Activated gamma-delta T cell (primary cell): ENCODE results near the gene ADCY3.

Experiments used
- DNase-seq: peaks from one replicate; lab custom pipeline; 2025; lab: John Stamatoyannopoulos, UW

ADCY3 gene

GRCh38 chr2:24874035-24874434 is 46.0 kb downstream of the ADCY3 start:
- no peak for DNase-seq

- no peak for DNase-seq
Observed at GRCh38 chr2:24873619-24874018, 46.4 kb downstream of the ADCY3 start.

GRCh38 chr2:24872344-24873115 is 47.5 kb downstream of the ADCY3 start:
- DNase-seq = no peak

- no peak for DNase-seq
Observed at GRCh38 chr2:24871852-24872333, 48.1 kb downstream of the ADCY3 start.

GRCh38 chr2:24870891-24871705 is 48.9 kb downstream of the ADCY3 start:
- no peak for DNase-seq

GRCh38 chr2:24870440-24870839 is 49.6 kb downstream of the ADCY3 start:
- DNase-seq = no peak

GRCh38 chr2:24866946-24867345 is 53.1 kb downstream of the ADCY3 start:
- DNase-seq = no peak

- DNase-seq = no peak
Observed at GRCh38 chr2:24863641-24864040, 56.4 kb downstream of the ADCY3 start.

GRCh38 chr2:24861500-24861899 is 58.5 kb downstream of the ADCY3 start:
- no peak for DNase-seq

- no peak for DNase-seq
Observed at GRCh38 chr2:24860631-24861030, 59.4 kb downstream of the ADCY3 start.

GRCh38 chr2:24859968-24860600 is 60.0 kb downstream of the ADCY3 start:
- no peak for DNase-seq

GRCh38 chr2:24858996-24859395 is 61.0 kb downstream of the ADCY3 start:
- DNase-seq = no peak

- no peak for DNase-seq
Observed at GRCh38 chr2:24857746-24858145, 62.3 kb downstream of the ADCY3 start.

- DNase-seq = no peak
Observed at GRCh38 chr2:24856791-24857211, 63.2 kb downstream of the ADCY3 start.

- DNase-seq = no peak
Observed at GRCh38 chr2:24855726-24856125, 64.3 kb downstream of the ADCY3 start.

GRCh38 chr2:24855022-24855622 is 64.9 kb downstream of the ADCY3 start:
- DNase-seq = no peak

- no peak for DNase-seq
Observed at GRCh38 chr2:24853996-24854395, 66.0 kb downstream of the ADCY3 start.

GRCh38 chr2:24853046-24853445 is 67.0 kb downstream of the ADCY3 start:
- no peak for DNase-seq

GRCh38 chr2:24852431-24853020 is 67.5 kb downstream of the ADCY3 start:
- no peak for DNase-seq

- no peak for DNase-seq
Observed at GRCh38 chr2:24852026-24852425, 68.0 kb downstream of the ADCY3 start.

GRCh38 chr2:24850944-24851343 is 69.1 kb downstream of the ADCY3 start:
- DNase-seq = no peak

GRCh38 chr2:24845691-24846090 is 74.3 kb downstream of the ADCY3 start:
- DNase-seq = no peak
